HEK293T (cell line): Measurements from ENCODE around the gene TBL1X.

Source experiments
- ARNT ChIP-seq: fragments of 450-650 bp; IDR thresholded peaks from 2 replicates; pipeline ENCODE4 v1.6.1; 2017; ENCODE audit warnings: mild to moderate bottlenecking
- FOXK2 ChIP-seq: fragments of 450-650 bp; IDR thresholded peaks from 2 replicates; pipeline ENCODE4 v1.6.1; 2016; ENCODE audit warnings: mild to moderate bottlenecking
- TARDBP ChIP-seq: fragments of 450-650 bp; IDR thresholded peaks from 2 replicates; pipeline ENCODE4 v1.6.1; 2016
- ZNF384 ChIP-seq: fragments of 450-650 bp; IDR thresholded peaks from 2 replicates; pipeline ENCODE4 v1.6.1; 2016

DNA sequence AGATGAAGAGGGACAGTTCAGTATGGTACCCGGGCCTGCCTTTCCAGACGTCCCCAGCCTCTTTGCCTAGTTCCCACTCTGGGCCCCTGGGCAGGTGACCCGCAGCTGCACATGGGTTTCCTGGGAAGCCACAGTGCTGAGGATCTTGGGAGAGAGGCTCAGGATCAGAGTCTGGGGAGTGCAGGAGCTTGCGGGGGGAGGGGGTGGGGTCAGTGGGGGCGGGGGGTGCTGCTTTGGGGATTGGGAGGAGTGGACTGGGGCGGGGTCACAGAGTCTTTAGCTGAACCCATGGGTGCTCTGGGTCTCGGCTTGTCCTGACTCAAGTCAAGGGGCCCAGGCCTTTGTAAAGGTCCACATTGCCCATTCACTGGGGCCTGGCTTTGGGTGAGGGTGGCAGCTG, 63.6 kb downstream of the TBL1X start:
- no peak for TF ChIP-seq FOXK2
- TF ChIP-seq ARNT = no peak
- TF ChIP-seq ZNF384 = no peak
- TF ChIP-seq TARDBP = no peak
